Activated naive CD8-positive, alpha-beta T cell treated with anti-CD3 and anti-CD28 coated beads, Interleukin-2, amount 50 U/mL, for 24 hours (primary cell): ENCODE results near the gene CYTH3.

Source experiments
- ATAC-seq: fragments of 150-1000 bp; cut with Tn5 transposase; one replicate; pipeline ENCODE4 v1.10.0; 2021
- DNase-seq: peaks from one replicate; pipeline ENCODE4 v3.0.0; 2021
- H3K27ac Mint-ChIP-seq: one replicate; pipeline ENCODE4 v1.8.0; 2021; ENCODE audit warnings: mild to moderate bottlenecking, mixed read lengths
- H3K27me3 Mint-ChIP-seq: one replicate; pipeline ENCODE4 v1.8.0; 2021; ENCODE audit warnings: mixed read lengths
- H3K36me3 Mint-ChIP-seq: one replicate; pipeline ENCODE4 v1.8.0; 2021; ENCODE audit warnings: low read depth, mixed read lengths
- H3K4me1 Mint-ChIP-seq: one replicate; pipeline ENCODE4 v1.8.0; 2021; ENCODE audit warnings: mixed read lengths
- H3K4me3 Mint-ChIP-seq: one replicate; pipeline ENCODE4 v1.8.0; 2021; ENCODE audit warnings: mild to moderate bottlenecking, moderate library complexity, mixed read lengths
- H3K9me3 Mint-ChIP-seq: one replicate; pipeline ENCODE4 v1.8.0; 2021; ENCODE audit warnings: mixed read lengths

CYTH3 gene

DNA sequence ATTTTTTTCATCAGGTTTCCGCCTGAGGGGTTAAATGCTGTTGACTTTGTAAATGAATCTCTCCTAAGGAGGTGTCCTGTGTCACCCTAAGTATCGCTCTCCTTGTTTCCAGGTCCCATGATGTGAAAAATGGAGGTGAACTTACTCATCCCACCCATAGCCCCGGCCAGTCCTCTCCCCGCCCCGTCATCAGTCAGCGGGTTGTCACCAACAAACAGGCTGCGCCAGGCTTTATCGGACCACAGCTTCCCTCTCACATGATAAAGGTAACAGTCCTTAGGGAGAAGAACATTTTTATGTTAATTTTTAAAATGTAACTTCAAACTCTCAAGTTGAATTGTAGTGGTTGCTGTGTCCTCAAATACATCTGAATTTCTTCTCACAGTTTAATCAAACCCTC is 124.8 kb downstream of the CYTH3 start:
- no peak for ATAC-seq
- Mint-ChIP-seq H3K36me3 (peaks cover 68% of the 10 kb centered on the region), H3K27ac (no peak overlapping the region)

DNA sequence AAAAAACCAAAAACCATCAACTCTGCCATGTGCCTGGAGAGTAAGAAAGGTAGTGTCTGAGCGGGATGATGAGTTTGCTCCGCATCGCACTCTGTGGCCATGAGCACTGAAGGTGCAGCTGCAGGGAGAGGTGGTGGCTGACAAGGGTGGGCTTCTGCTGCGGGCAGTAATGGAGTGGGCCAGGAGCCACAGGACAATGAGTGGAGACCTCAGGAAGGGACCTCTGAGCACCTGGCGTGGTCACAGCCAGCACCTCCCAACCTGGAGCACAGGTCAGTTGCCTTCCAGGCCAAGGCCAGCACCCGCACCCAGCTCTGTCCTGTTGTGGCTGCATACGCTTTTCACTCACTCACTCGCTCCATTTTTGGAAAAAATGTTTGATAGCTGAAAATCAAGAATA is 125.8 kb downstream of the CYTH3 start:
- ATAC-seq: no peak
- Mint-ChIP-seq H3K27me3 (no peaks in the 10 kb centered on the region), H3K4me1 (no peaks in the 10 kb centered on the region), H3K27ac (no peak overlapping the region), H3K36me3 (peaks cover 64% of the 10 kb centered on the region), H3K9me3 (no peaks in the 10 kb centered on the region), H3K4me3 (no peak overlapping the region)
- no peak for DNase-seq

More for the DNA sequence above, 124.8 kb downstream of the CYTH3 start:
- DNase-seq: no peak
- Mint-ChIP-seq H3K4me1 (no peaks in the 10 kb centered on the region), H3K27me3 (no peaks in the 10 kb centered on the region), H3K9me3 (no peaks in the 10 kb centered on the region), H3K4me3 (no peak overlapping the region)

DNA sequence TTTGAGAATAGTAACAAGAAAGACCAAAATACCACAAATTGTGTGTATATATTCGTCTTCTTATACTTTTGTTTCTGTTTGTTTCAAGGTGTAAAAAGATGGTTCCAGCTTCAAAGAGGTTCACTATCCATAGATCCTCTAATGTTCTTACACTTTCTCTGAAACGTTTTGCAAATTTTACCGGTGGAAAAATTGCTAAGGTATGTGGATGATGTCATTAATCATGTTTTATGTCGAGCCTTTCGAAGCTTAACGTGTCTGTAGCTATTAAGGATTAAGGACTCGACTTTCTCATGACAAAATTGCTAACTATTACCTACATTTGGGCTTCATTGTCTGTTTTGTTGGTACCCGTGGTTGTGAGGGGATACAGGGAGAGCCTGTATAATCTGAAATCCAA is 128.4 kb downstream of the CYTH3 start:
- H3K9me3 Mint-ChIP-seq: no peaks in the 10 kb centered on the region
- ATAC-seq (no peak), DNase-seq (no peak)
- no peaks in the 10 kb centered on the region for H3K27me3 Mint-ChIP-seq
- no peak overlapping the region for H3K27ac Mint-ChIP-seq
- H3K36me3 Mint-ChIP-seq: peaks cover 58% of the 10 kb centered on the region
- H3K4me1 Mint-ChIP-seq: no peaks in the 10 kb centered on the region
- H3K4me3 Mint-ChIP-seq: no peak overlapping the region

DNA sequence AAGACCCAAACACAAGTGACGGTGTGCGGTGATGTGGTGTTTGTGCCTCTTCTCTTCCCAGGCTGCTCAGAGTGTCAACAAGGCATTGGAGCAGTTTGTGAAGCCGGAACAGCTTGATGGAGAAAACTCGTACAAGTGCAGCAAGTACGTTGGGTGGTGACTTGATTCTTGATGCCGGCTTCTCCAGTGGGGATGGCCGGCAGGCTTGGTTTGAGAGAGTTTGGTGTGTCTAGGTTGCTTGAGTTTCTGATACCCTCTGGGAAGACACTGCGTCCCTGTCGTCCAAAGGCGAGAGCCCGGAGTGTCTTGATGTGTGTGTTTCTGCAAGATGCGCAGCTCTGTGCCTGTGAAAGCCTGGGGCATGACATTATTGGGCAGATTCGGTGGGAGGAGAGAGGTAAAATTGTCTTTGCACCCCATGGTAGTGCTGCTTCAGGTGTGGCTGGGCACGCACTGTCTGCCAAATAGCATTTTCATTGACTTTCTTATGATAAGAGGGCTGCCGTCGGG is 129.5 kb downstream of the CYTH3 start:
- peaks cover 50% of the 10 kb centered on the region for H3K36me3 Mint-ChIP-seq
- no peaks in the 10 kb centered on the region for H3K9me3 Mint-ChIP-seq
- no peak for DNase-seq
- H3K27ac Mint-ChIP-seq: no peak overlapping the region
- H3K4me3 Mint-ChIP-seq: no peak overlapping the region
- ATAC-seq: no peak
- H3K27me3 Mint-ChIP-seq: no peaks in the 10 kb centered on the region
- no peaks in the 10 kb centered on the region for H3K4me1 Mint-ChIP-seq

DNA sequence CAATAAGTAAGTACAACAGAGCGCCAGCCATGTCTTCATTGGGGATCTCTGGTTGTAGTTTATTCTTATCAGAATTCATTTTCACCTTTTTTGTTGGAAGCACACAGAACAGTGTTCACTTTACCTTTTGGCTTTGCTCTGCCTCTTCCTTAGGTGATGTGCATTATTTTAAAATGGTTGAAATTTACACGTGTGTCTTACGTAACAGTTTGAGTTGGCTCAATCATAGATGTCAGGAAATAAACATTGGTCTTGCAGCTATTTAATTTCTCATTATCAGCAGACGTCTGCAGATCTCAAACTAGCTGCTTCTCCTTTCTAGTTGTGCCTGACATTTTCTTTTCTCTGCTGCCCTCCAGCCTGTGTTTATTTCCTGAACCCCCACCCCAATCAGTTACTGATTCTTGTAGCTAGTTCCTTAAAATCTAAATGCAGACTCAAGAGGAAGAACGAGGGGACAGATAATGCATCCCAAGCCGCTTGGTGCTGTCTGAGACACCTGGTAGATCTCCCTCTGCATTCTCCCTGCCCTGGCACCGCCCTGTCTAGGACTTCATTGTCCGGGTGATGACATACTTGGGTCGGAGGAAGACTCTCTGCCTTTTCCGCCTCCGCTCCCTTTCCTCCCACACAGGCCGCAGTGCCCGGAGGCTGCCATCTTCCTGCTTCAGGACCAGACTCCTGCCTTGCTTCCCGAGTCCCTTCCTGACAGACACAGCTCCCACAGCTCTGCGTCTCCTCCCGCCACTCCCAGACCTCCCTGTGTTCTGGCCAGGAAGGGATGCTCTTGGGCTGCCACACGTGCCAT is 133.0 kb downstream of the CYTH3 start:
- no peak overlapping the region for H3K27ac Mint-ChIP-seq
- H3K4me1 Mint-ChIP-seq: no peaks in the 10 kb centered on the region
- peaks cover 29% of the 10 kb centered on the region for H3K36me3 Mint-ChIP-seq
- DNase-seq (no peak), ATAC-seq (no peak)
- H3K9me3 Mint-ChIP-seq: no peaks in the 10 kb centered on the region
- no peaks in the 10 kb centered on the region for H3K27me3 Mint-ChIP-seq
- no peak overlapping the region for H3K4me3 Mint-ChIP-seq

DNA sequence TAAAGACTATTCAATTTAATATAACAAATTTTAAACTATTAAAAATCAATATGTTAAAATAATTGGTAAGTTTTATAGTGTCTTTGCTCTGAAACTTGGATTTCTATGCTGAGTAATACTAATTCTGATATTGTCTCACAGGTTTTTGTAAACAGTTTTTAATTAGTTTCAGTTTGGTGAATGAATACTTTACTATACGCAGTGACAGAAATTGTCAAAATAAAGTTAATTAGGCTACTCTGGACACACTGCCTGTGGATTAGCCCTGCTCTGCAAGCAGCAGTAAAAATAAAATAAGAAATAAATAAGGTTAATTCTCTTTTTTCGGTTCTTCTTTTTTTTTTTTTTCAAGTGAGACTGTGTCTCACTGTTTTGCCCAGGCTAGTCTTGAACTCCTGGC is 135.9 kb downstream of the CYTH3 start:
- H3K4me1 Mint-ChIP-seq: no peaks in the 10 kb centered on the region
- no peaks in the 10 kb centered on the region for H3K27me3 Mint-ChIP-seq
- ATAC-seq (no peak), DNase-seq (no peak)
- no peak overlapping the region for H3K4me3 Mint-ChIP-seq
- H3K36me3 Mint-ChIP-seq: peaks cover 22% of the 10 kb centered on the region
- H3K9me3 Mint-ChIP-seq: no peaks in the 10 kb centered on the region
- H3K27ac Mint-ChIP-seq: no peak overlapping the region

DNA sequence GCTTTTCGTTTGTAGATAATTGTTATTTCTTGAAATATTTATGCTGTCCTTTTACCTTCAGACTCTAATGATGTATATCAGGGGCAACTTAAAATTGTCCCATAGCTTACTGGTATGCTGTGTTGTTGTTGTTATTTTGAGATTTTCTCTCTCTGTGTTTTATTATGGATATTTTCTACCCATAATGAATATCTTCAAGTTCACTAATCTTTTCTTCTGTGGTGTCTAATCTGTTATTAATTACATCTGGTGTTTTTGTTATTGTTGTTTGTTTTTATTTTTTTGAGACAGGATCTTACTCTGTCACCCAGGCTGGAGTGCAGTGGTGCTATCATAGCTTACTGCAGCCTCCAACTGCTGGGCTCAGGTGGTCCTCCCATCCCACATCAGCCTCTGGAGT is 139.2 kb downstream of the CYTH3 start:
- Mint-ChIP-seq H3K27ac (no peak overlapping the region), H3K27me3 (no peaks in the 10 kb centered on the region), H3K4me3 (no peak overlapping the region), H3K9me3 (no peaks in the 10 kb centered on the region), H3K4me1 (no peaks in the 10 kb centered on the region), H3K36me3 (peaks cover 25% of the 10 kb centered on the region)
- DNase-seq (no peak), ATAC-seq (no peak)

DNA sequence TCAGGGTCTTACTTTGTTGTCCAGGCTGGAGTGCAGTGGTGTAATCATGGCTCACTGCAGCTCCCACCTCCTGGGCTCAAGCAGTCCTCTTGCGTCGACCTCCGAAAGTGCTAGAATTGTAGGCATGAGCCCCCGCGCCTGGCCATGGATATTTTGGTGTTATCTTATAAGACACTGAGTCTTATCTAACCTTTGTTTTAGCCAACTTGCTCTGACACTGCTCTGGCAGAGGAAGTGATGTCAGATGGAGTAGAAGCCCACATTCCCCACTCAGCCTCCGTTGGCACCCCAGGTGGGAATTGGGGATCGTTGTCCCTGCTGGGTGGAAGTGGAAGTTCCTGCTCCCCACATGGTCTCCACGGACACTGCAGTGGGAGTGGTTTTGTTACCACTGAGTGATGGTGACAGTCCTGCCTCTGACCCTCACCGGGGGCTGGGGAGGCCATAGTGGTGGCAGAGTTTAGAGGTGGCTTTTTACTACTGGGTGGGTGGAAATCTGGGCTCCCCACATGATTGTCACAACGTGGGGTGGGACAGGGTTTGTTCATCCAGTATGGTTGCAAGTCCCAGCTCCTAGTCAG is 142.3 kb downstream of the CYTH3 start:
- H3K9me3 Mint-ChIP-seq: no peaks in the 10 kb centered on the region
- no peak overlapping the region for H3K27ac Mint-ChIP-seq
- H3K4me3 Mint-ChIP-seq: no peak overlapping the region
- DNase-seq (no peak), ATAC-seq (no peak)
- no peaks in the 10 kb centered on the region for H3K27me3 Mint-ChIP-seq
- no peaks in the 10 kb centered on the region for H3K4me1 Mint-ChIP-seq
- H3K36me3 Mint-ChIP-seq: peaks cover 38% of the 10 kb centered on the region

DNA sequence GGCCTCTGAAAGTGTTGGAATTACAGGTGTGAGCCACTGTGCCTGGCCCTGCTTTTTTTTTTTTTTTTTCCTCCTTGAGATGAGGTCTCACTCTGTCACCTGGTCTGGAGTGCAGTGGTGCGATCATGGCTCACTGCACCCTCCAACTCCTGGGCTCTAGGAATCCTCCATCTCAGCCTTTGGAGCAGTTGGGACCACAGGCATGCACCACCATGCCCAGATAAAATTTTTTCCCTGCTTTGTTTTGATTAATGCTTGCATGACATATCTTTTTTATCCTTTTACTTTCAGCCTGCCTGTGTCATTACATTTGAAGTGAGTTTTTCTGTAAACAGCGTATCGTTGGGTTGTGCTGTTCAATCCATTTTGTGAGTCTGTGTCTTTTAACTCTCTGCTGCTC is 144.2 kb downstream of the CYTH3 start:
- DNase-seq (no peak), ATAC-seq (no peak)
- Mint-ChIP-seq H3K27me3 (no peaks in the 10 kb centered on the region), H3K27ac (no peak overlapping the region), H3K4me1 (no peaks in the 10 kb centered on the region), H3K4me3 (no peak overlapping the region), H3K9me3 (no peaks in the 10 kb centered on the region), H3K36me3 (peaks cover 44% of the 10 kb centered on the region)

DNA sequence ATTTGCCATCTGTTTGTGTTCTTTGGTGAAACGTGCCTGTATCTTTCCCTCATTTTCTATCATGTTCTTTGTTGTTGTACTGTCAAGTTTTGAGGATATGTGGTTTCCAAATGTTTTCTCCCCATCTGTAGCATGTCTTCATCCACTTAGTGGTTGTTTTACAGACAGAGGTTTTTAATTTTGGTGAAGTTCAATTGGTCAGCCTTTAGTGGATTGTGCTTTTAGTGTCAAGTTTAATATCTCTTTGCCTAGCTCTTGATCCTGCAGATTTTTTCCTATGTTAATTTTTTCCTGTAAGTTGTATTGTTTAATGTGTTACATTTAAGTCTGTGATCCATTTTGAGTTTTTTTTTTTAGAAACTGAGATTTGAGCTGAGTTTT is 145.3 kb downstream of the CYTH3 start:
- Mint-ChIP-seq H3K36me3 (peaks cover 48% of the 10 kb centered on the region), H3K27ac (no peak overlapping the region), H3K27me3 (no peaks in the 10 kb centered on the region), H3K9me3 (peaks cover under 1% of the 10 kb centered on the region), H3K4me3 (no peak overlapping the region), H3K4me1 (no peaks in the 10 kb centered on the region)
- no peak for ATAC-seq
- DNase-seq: no peak

DNA sequence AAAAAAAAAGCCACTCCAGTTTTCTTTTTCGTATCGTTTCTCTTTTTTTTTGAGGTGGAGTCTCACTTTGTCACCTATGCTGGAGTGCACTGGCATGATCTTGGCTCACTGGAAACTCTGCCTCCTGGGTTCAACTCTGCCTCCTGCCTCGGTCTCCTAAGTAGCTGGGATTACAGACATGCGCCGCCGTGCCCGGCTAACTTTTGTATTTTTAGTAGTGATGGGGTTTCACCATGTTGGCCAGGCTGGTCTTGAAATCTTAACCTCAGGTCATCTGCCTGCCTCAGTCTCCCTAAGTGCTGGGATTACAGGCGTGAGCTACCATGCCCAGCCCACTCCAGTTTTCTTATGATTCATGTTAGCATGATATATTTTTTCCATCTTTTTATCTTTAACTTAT is 148.6 kb downstream of the CYTH3 start:
- H3K36me3 Mint-ChIP-seq: peaks cover 70% of the 10 kb centered on the region
- H3K4me3 Mint-ChIP-seq: no peak overlapping the region
- H3K27ac Mint-ChIP-seq: no peak overlapping the region
- DNase-seq: no peak
- H3K27me3 Mint-ChIP-seq: no peaks in the 10 kb centered on the region
- no peaks in the 10 kb centered on the region for H3K4me1 Mint-ChIP-seq
- peaks cover 12% of the 10 kb centered on the region for H3K9me3 Mint-ChIP-seq
- ATAC-seq: no peak

DNA sequence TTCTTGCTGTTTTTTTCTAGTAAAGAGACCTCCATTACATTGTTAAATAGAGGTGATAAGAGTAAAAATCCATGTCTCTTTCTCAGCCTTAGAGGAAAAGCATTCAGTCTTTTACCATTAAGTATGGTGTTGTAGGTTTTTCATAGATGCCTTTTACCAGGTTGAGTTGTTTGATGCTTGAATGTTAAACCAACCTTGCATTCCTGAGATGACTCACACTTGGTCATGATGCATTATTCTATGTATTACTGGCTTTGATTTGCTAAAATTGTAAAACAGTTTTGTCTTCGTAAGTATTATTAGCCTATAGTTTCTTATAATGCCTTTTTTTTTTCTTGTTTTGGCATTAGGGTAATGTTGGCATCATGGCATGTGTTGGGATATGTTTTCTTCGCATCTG is 151.3 kb downstream of the CYTH3 start:
- H3K36me3 Mint-ChIP-seq: peaks cover 76% of the 10 kb centered on the region
- H3K9me3 Mint-ChIP-seq: peaks cover 12% of the 10 kb centered on the region
- H3K4me1 Mint-ChIP-seq: peaks cover 9% of the 10 kb centered on the region
- H3K4me3 Mint-ChIP-seq: no peak overlapping the region
- H3K27ac Mint-ChIP-seq: no peak overlapping the region
- H3K27me3 Mint-ChIP-seq: no peaks in the 10 kb centered on the region
- ATAC-seq (no peak), DNase-seq (no peak)

DNA sequence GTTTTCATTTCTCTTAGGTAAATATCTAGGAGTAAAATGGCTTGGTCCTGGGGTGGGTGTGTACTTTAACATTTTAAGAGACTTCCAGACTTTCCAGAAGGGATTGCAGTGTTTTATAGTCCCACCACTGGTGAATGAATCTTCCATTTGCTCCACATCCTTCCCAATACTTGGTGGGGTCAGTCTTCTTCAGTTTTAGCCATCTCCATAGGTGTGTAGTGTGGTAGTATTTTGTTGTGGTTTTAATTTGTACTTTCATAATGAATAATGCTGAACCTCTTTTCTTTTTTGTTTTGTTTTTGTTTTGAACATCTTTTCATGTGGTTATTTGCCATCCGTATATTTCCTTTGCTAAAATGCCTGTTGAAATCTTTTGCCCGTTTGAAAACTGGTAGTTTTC is 154.9 kb downstream of the CYTH3 start:
- Mint-ChIP-seq H3K27me3 (no peaks in the 10 kb centered on the region), H3K36me3 (peaks cover 78% of the 10 kb centered on the region), H3K4me1 (peaks cover 9% of the 10 kb centered on the region), H3K4me3 (no peak overlapping the region), H3K27ac (no peak overlapping the region), H3K9me3 (peaks cover 12% of the 10 kb centered on the region)
- ATAC-seq (no peak), DNase-seq (no peak)

DNA sequence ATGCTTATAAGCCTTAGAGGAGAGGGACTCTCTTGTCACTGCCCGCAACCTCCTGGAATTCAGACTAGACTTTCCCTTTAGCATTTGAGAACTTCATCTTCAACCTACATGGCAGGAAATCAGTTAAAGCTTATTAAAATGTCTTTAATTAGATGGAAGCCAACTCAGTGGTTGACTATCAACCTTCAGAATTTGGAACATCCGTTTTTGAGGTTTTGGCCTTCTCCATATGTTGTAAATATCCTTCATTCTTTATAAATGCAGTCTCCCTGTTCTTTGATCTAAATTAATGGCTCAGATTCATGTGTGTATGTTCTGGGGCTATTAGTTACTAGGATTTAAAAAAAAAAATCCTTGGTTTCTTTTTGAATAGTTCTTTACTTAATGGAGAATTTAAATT is 156.2 kb downstream of the CYTH3 start:
- Mint-ChIP-seq H3K27ac (no peak overlapping the region), H3K36me3 (peaks cover 73% of the 10 kb centered on the region), H3K9me3 (peaks cover 3% of the 10 kb centered on the region), H3K4me1 (peaks cover 10% of the 10 kb centered on the region), H3K27me3 (no peaks in the 10 kb centered on the region), H3K4me3 (no peak overlapping the region)
- ATAC-seq: no peak
- no peak for DNase-seq
